Upper lobe of left lung (tissue), 4 donors: ENCODE measurements around the gene REV1.

Experiments used
- CTCF ChIP-seq, 6 experiments: fragments of 450-650 bp in 4 of 6; fragments of 200-600 bp in 2 of 6; sonication (generic) in 2 of 6; IDR thresholded peaks; one replicate each; pipeline ENCODE4 v1.5.1; 2016 to 2019; ENCODE audit warnings: antibody characterized with exemption in 6 of 6
- POLR2AphosphoS5 ChIP-seq, 2 donors: sonication (generic); formaldehyde crosslinking; IDR thresholded peaks; one replicate each; pipeline ENCODE4 v1.5.1; 2017; ENCODE audit warnings: antibody characterized with exemption in 2 of 2

- TF ChIP-seq CTCF (IDR thresholded peaks at IDR 0.05), result no peak
- TF ChIP-seq POLR2AphosphoS5 (IDR thresholded peaks at IDR 0.05), result no peak
Measured at GRCh38 chr2:99356853-99357252, 133.0 kb downstream of the REV1 start.
